Measurements from ENCODE around the gene STYK1. TPM values are rescaled to one million over a fixed set of nuclear protein-coding genes. Genes with fewer than 3 reads are reported as not detected.
A peak's percentile ranks its signal among the peaks of the same experiment; 100 is the strongest.

The STYK1 gene
- total RNA-seq, 1 donor, result under 0.01 TPM

- Histone ChIP-seq H3K4me3 (ENCODE audit: insufficient read depth, low read length) (no peak overlapping the region), H3K27ac (ENCODE audit: low read depth, low read length) (no peak overlapping the region)
Observed at GRCh38 chr12:10634427-10634826, 39.4 kb downstream of the STYK1 start.

GRCh38 chr12:10633541-10633940, 40.3 kb downstream of the STYK1 start:
- Histone ChIP-seq H3K4me1 (ENCODE audit: insufficient read depth, low read length) (peaks cover 20% of the 10 kb centered on the region), H3K27ac (ENCODE audit: low read depth, low read length) (no peak overlapping the region), H3K27me3 (ENCODE audit: insufficient read depth, low read length) (no peaks in the 10 kb centered on the region), H2AFZ (ENCODE audit: low read length) (no peak overlapping the region), H3K36me3 (ENCODE audit: insufficient read depth, low read length) (no peaks in the 10 kb centered on the region), H3K4me3 (ENCODE audit: insufficient read depth, low read length) (no peak overlapping the region), H3K4me2 (ENCODE audit: insufficient read depth, low read length) (no peak overlapping the region), H3K9me3 (ENCODE audit: low read depth, low read length) (no peaks in the 10 kb centered on the region), H4K20me1 (ENCODE audit: insufficient read depth, low read length) (no peaks in the 10 kb centered on the region), H3K79me2 (ENCODE audit: insufficient read depth, low read length) (no peaks in the 10 kb centered on the region)
- DNase-seq (ENCODE audit: insufficient read length, low spot score, missing footprints), result no peak
- TF ChIP-seq, protein P1, sequence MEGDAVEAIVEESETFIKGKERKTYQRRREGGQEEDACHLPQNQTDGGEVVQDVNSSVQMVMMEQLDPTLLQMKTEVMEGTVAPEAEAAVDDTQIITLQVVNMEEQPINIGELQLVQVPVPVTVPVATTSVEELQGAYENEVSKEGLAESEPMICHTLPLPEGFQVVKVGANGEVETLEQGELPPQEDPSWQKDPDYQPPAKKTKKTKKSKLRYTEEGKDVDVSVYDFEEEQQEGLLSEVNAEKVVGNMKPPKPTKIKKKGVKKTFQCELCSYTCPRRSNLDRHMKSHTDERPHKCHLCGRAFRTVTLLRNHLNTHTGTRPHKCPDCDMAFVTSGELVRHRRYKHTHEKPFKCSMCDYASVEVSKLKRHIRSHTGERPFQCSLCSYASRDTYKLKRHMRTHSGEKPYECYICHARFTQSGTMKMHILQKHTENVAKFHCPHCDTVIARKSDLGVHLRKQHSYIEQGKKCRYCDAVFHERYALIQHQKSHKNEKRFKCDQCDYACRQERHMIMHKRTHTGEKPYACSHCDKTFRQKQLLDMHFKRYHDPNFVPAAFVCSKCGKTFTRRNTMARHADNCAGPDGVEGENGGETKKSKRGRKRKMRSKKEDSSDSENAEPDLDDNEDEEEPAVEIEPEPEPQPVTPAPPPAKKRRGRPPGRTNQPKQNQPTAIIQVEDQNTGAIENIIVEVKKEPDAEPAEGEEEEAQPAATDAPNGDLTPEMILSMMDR (IDR thresholded peaks at IDR 0.05; ENCODE audit: extremely low read depth, low read depth, low read length), result no peak

More at GRCh38 chr12:10634427-10634826, 39.4 kb downstream of the STYK1 start:
- Histone ChIP-seq H3K9me3 (ENCODE audit: low read depth, low read length) (no peaks in the 10 kb centered on the region), H3K4me1 (ENCODE audit: insufficient read depth, low read length) (peaks cover 20% of the 10 kb centered on the region), H3K4me2 (ENCODE audit: insufficient read depth, low read length) (peak overlapping the region; percentile 6), H4K20me1 (ENCODE audit: insufficient read depth, low read length) (no peaks in the 10 kb centered on the region), H3K79me2 (ENCODE audit: insufficient read depth, low read length) (no peaks in the 10 kb centered on the region), H2AFZ (ENCODE audit: low read length) (peak overlapping the region; percentile 23), H3K27me3 (ENCODE audit: insufficient read depth, low read length) (no peaks in the 10 kb centered on the region), H3K36me3 (ENCODE audit: insufficient read depth, low read length) (no peaks in the 10 kb centered on the region)
- no peak for DNase-seq (ENCODE audit: insufficient read length, low spot score, missing footprints)
- TF ChIP-seq, protein P1 (IDR thresholded peaks at IDR 0.05; ENCODE audit: extremely low read depth, low read depth, low read length), result no peak

- peak overlapping the region; percentile 57 for H2AFZ ChIP-seq (ENCODE audit: low read length)
- no peaks in the 10 kb centered on the region for H3K27me3 ChIP-seq (ENCODE audit: insufficient read depth, low read length)
- TF ChIP-seq, protein P1 (IDR thresholded peaks at IDR 0.05; ENCODE audit: extremely low read depth, low read depth, low read length), result no peak
- H3K79me2 ChIP-seq (ENCODE audit: insufficient read depth, low read length), result no peaks in the 10 kb centered on the region
- no peaks in the 10 kb centered on the region for H3K36me3 ChIP-seq (ENCODE audit: insufficient read depth, low read length)
- peaks cover 20% of the 10 kb centered on the region for H3K4me1 ChIP-seq (ENCODE audit: insufficient read depth, low read length)
- H3K4me3 ChIP-seq (ENCODE audit: insufficient read depth, low read length), result no peak overlapping the region
- no peak for DNase-seq (ENCODE audit: insufficient read length, low spot score, missing footprints)
- H3K9me3 ChIP-seq (ENCODE audit: low read depth, low read length), result no peaks in the 10 kb centered on the region
- no peak overlapping the region for H3K4me2 ChIP-seq (ENCODE audit: insufficient read depth, low read length)
- no peaks in the 10 kb centered on the region for H4K20me1 ChIP-seq (ENCODE audit: insufficient read depth, low read length)
- H3K27ac ChIP-seq (ENCODE audit: low read depth, low read length), result no peak overlapping the region
Observed at GRCh38 chr12:10632226-10632625, 41.6 kb downstream of the STYK1 start.

- Histone ChIP-seq H3K27me3 (ENCODE audit: insufficient read depth, low read length) (no peaks in the 10 kb centered on the region), H3K4me2 (ENCODE audit: insufficient read depth, low read length) (no peak overlapping the region), H3K27ac (ENCODE audit: low read depth, low read length) (no peak overlapping the region), H3K9me3 (ENCODE audit: low read depth, low read length) (no peaks in the 10 kb centered on the region), H2AFZ (ENCODE audit: low read length) (no peak overlapping the region), H3K4me1 (ENCODE audit: insufficient read depth, low read length) (no peaks in the 10 kb centered on the region), H3K79me2 (ENCODE audit: insufficient read depth, low read length) (no peaks in the 10 kb centered on the region), H4K20me1 (ENCODE audit: insufficient read depth, low read length) (no peaks in the 10 kb centered on the region), H3K4me3 (ENCODE audit: insufficient read depth, low read length) (no peak overlapping the region), H3K36me3 (ENCODE audit: insufficient read depth, low read length) (no peaks in the 10 kb centered on the region)
- TF ChIP-seq, protein P1 (IDR thresholded peaks at IDR 0.05; ENCODE audit: extremely low read depth, low read depth, low read length), result no peak
- no peak for DNase-seq (ENCODE audit: insufficient read length, low spot score, missing footprints)
Observed at GRCh38 chr12:10624605-10625004, 49.2 kb downstream of the STYK1 start.

Data from osteoblast (primary cell).